ENCODE measurements around the gene NIPA2. TPM values are rescaled to one million over a fixed set of nuclear protein-coding genes. Genes with fewer than 3 reads are reported as not detected.

Gene NIPA2
- total RNA-seq, 1 donor from 2014 or later, result 13.5 TPM

- Histone ChIP-seq H3K4me3 (no peak overlapping the region), H3K4me1 (no peaks in the 10 kb centered on the region), H3K9me3 (no peaks in the 10 kb centered on the region), H3K36me3 (peaks cover 37 to 58% of the 10 kb centered on the region in 2 donors), H3K27ac (no peak overlapping the region), H3K27me3 (no peaks in the 10 kb centered on the region)
- intact Hi-C loops (cut with DNase I), result no loop called here
- DNase-seq (ENCODE audit: low spot score in 2 of 2), result no peak
- TF ChIP-seq, protein P1, sequence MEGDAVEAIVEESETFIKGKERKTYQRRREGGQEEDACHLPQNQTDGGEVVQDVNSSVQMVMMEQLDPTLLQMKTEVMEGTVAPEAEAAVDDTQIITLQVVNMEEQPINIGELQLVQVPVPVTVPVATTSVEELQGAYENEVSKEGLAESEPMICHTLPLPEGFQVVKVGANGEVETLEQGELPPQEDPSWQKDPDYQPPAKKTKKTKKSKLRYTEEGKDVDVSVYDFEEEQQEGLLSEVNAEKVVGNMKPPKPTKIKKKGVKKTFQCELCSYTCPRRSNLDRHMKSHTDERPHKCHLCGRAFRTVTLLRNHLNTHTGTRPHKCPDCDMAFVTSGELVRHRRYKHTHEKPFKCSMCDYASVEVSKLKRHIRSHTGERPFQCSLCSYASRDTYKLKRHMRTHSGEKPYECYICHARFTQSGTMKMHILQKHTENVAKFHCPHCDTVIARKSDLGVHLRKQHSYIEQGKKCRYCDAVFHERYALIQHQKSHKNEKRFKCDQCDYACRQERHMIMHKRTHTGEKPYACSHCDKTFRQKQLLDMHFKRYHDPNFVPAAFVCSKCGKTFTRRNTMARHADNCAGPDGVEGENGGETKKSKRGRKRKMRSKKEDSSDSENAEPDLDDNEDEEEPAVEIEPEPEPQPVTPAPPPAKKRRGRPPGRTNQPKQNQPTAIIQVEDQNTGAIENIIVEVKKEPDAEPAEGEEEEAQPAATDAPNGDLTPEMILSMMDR (IDR thresholded peaks at IDR 0.05), result no peak
These were observed 50.8 kb downstream of the NIPA2 start for GRCh38 chr15:22889146-22889818.

DNA sequence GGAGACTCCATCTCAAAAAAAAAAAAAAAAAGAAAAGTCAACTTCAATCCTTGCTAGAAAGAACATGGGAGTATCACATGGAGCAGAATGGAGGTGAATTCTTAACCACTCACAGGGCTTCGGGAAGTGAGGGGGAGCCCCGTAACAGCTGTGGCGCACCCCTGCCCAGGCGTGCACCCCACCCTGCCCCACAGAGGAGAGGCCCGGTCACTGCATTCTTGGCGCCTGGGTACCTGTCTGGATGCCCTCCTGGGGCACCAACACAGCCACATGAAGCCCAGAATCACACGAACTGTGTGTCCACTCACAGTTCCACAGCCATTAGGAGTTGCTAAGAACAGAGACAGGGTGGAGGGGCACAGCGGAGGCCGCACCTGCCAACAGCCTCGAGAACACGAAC is 51.8 kb downstream of the NIPA2 start:
- TF ChIP-seq, protein P1 (IDR thresholded peaks at IDR 0.05), result no peak
- no peaks in the 10 kb centered on the region for H3K4me1 ChIP-seq
- H3K27ac ChIP-seq, result no peak overlapping the region
- H3K4me3 ChIP-seq, result no peak overlapping the region
- H3K27me3 ChIP-seq, result no peaks in the 10 kb centered on the region
- H3K9me3 ChIP-seq, result no peaks in the 10 kb centered on the region
- DNase-seq (ENCODE audit: low spot score in 2 of 2), result no peak
- intact Hi-C loops (cut with DNase I), result no loop called here
- peaks cover 37 to 58% of the 10 kb centered on the region in 2 donors for H3K36me3 ChIP-seq

DNA sequence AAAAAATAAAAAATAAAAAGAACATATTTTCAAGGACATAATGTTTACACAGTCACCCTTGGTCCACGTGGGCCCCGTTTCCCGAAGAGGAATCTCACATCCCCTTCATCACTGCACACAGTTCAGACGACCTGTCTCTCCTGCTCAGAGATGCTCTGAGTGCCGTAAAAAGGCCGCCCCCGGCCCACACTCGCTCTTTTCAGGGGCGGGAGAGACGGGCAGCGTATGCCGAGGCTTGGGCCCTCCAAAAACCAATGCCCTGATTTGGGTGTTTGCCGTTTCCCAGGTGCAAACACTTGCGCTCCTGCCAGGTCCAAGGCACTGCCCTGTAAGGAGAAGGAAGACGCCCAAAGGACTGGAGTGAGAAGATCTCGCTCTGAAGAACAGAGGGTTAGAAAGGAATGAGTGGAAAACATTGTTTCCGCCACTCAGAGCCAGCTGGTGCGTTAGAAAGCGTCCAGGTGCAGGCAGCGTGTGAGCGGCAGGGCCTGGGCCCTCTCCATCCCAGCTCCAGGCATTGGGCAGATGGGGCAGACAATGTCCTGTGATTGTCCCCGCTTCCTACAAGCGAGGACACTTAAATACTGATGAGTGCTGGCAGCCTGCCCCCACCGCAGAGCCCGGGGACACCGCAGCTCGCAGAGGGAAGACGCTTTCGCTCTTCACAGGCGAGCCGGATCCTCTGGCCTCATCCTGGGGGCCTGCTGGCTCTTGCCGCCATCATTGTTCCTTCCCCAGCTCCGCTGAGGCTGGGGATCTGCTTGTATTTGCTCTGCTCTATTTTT is 53.2 kb downstream of the NIPA2 start:
- TF ChIP-seq, protein P1 (IDR thresholded peaks at IDR 0.05), result no peak
- intact Hi-C loops (cut with DNase I), result no loop called here
- no peak for DNase-seq (ENCODE audit: low spot score in 2 of 2)

GRCh38 chr15:22892333-22892732 is 53.9 kb downstream of the NIPA2 start:
- no peak for DNase-seq (ENCODE audit: low spot score in 2 of 2)
- Histone ChIP-seq H3K9me3 (no peaks in the 10 kb centered on the region), H3K4me1 (no peaks in the 10 kb centered on the region), H3K4me3 (no peak overlapping the region), H3K27me3 (no peaks in the 10 kb centered on the region), H3K27ac (no peak overlapping the region), H3K36me3 (peaks cover 42 to 65% of the 10 kb centered on the region in 2 donors)
- TF ChIP-seq, protein P1 (IDR thresholded peaks at IDR 0.05), result no peak
- intact Hi-C loops (cut with DNase I), result no loop called here

More for the DNA sequence above, 53.2 kb downstream of the NIPA2 start:
- H3K4me1 ChIP-seq, result no peaks in the 10 kb centered on the region
- H3K9me3 ChIP-seq, result no peaks in the 10 kb centered on the region
- peaks cover 39 to 64% of the 10 kb centered on the region in 2 donors for H3K36me3 ChIP-seq
- no peak overlapping the region for H3K27ac ChIP-seq
- no peak overlapping the region for H3K4me3 ChIP-seq
- H3K27me3 ChIP-seq, result no peaks in the 10 kb centered on the region

DNA sequence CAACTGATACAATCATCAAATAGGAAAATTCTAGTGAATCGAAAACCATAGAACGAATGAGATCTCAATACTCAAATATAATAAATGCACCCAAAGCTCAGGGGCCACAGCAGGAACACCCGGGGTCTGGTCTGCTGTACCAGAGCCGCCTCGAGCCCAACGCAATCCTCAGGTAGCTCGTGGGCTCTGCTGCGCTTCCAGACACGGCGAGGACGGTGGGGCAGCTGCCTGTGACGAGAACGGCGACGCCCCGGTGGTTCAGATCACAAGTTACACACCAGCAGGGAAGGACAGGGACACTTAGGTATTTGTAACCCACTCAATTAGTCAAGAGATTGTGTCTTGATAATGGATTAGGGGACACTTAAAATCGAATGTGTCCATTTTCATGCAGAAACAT is 54.6 kb downstream of the NIPA2 start:
- TF ChIP-seq, protein P1 (IDR thresholded peaks at IDR 0.05), result no peak

More for the DNA sequence above, 54.6 kb downstream of the NIPA2 start:
- Histone ChIP-seq H3K27me3 (no peaks in the 10 kb centered on the region), H3K4me1 (no peaks in the 10 kb centered on the region), H3K27ac (no peak overlapping the region), H3K9me3 (no peaks in the 10 kb centered on the region), H3K36me3 (peaks cover 40 to 66% of the 10 kb centered on the region in 2 donors), H3K4me3 (no peak overlapping the region)
- no peak for DNase-seq (ENCODE audit: low spot score in 2 of 2)
- intact Hi-C loops (cut with DNase I), result no loop called here

Measured in ascending aorta (tissue), 2 donors.